Aorta (tissue), 5 donors: ENCODE measurements around the gene MAML3. TPM values are rescaled to one million over a fixed set of nuclear protein-coding genes. Genes with fewer than 3 reads are reported as not detected.

Experiments
- ATAC-seq: fragments of 200-7000 bp; cut with Tn5 transposase; one replicate; pipeline ENCODE4 v1.9.1; 2022; ENCODE audit warnings: moderate library complexity; ENCODE audit not compliant: low FRiP score
- DNase-seq, 2 donors: peaks; one replicate each; pipeline ENCODE4 v3.0.0-alpha.2; 2020
- H3K27ac ChIP-seq, 2 donors: one replicate each; pipeline ENCODE4 v1.5.1; 2013; ENCODE audit warnings: low read length in 2 of 2, mild to moderate bottlenecking in 2 of 2, moderate library complexity in 2 of 2, control low read depth in 1 of 2, inconsistent platforms in 1 of 2, low read depth in 1 of 2
- H3K27me3 ChIP-seq, 2 donors: one replicate each; pipeline ENCODE4 v1.6.1; 2013; ENCODE audit warnings: control low read depth in 1 of 2, low read length in 1 of 2, mild to moderate bottlenecking in 1 of 2, moderate library complexity in 1 of 2; ENCODE audit not compliant: insufficient read depth in 2 of 2, control insufficient read depth in 1 of 2
- H3K36me3 ChIP-seq, 2 donors: one replicate each; pipeline ENCODE4 v1.6.1; 2013; ENCODE audit warnings: control low read depth in 1 of 2, low read length in 1 of 2, mild to moderate bottlenecking in 1 of 2; ENCODE audit not compliant: insufficient read depth in 2 of 2, control insufficient read depth in 1 of 2
- H3K4me1 ChIP-seq, 2 donors: one replicate each; pipeline ENCODE4 v1.6.1; 2013; ENCODE audit warnings: low read length in 2 of 2, control low read depth in 1 of 2, mild to moderate bottlenecking in 1 of 2, moderate library complexity in 1 of 2; ENCODE audit not compliant: insufficient read depth in 2 of 2, control insufficient read depth in 1 of 2
- H3K4me3 ChIP-seq, 2 donors: one replicate each; pipeline ENCODE4 v1.5.1; 2013; ENCODE audit warnings: low read length in 2 of 2, control low read depth in 1 of 2, mild to moderate bottlenecking in 1 of 2
- H3K9me3 ChIP-seq: one replicate; pipeline ENCODE4 v1.6.1; 2013; ENCODE audit warnings: mild to moderate bottlenecking, low read length; ENCODE audit not compliant: control insufficient read depth
- WGBS, 2 donors: extraction: QIAGEN DNeasy Blood & Tissue Kit; methylation state at CpG; one replicate each; pipeline ENCODE4 v1.1.7; 2013; 5-methylcytosine and 5-hydroxymethylcytosine counted together
- intact Hi-C, 2 donors: fragments of 100-400 bp; cut with DNase I; formaldehyde crosslinking; loops; one replicate each; pipeline versions ENCODE4 v1.14.2 to v1.15.0; 2022
- polyA plus RNA-seq, 2 donors: library from polyadenylated mRNA; stranded (reverse); fragments of 200-250 nt; gene quantifications; one replicate each; pipeline ENCODE4 v1.2.3, GENCODE V29; 2013
- total RNA-seq, 2 donors: library from RNA; stranded (reverse); fragmentation: NEBNext Ultra II Directional; extraction: Animal tissue kit (Norgen Biotek cat#: 25700); gene quantifications; one replicate each; pipeline ENCODE4 v1.2.1, GENCODE V29; 2021
- donor health status: healthy with polysubstance abuse.
- donor health status: Bipolar disorder and iron deficiency.
- donor health status: DM: no; HTN: no; CAD: no.
- donor health status: DM: no; HTN: no; CAD: no.
- donor health status: DM: yes; HTN: yes; CAD: no.

Gene MAML3
- total and polyA plus RNA-seq, 4 donors: 0.79 to 10.5 (median 4.9) TPM

- Histone ChIP-seq H3K27me3 (no peaks in the 10 kb centered on the region), H3K27ac (no peak overlapping the region), H3K36me3 (no peaks in the 10 kb centered on the region), H3K9me3 (no peaks in the 10 kb centered on the region), H3K4me3 (no peak overlapping the region), H3K4me1 (no peaks in the 10 kb centered on the region)
- 95 to 96% methylated on average over 4 of the region's 4 CpGs for WGBS, 2 donors
- ATAC-seq: no peak
- no peak for DNase-seq
- intact Hi-C loops: no loop called here
Observed at GRCh38 chr4:139823345-139823744, 330.6 kb downstream of the MAML3 start.

GRCh38 chr4:139822391-139822790, 331.6 kb downstream of the MAML3 start:
- H3K36me3 ChIP-seq: no peaks in the 10 kb centered on the region
- no peak overlapping the region for H3K4me3 ChIP-seq
- no peak for ATAC-seq
- no peak overlapping the region for H3K27ac ChIP-seq
- H3K4me1 ChIP-seq: no peaks in the 10 kb centered on the region
- WGBS, 2 donors: 93 to 94% methylated on average over 4 of the region's 4 CpGs
- intact Hi-C loops: no loop called here
- DNase-seq: no peak
- no peaks in the 10 kb centered on the region for H3K27me3 ChIP-seq
- no peaks in the 10 kb centered on the region for H3K9me3 ChIP-seq

DNA sequence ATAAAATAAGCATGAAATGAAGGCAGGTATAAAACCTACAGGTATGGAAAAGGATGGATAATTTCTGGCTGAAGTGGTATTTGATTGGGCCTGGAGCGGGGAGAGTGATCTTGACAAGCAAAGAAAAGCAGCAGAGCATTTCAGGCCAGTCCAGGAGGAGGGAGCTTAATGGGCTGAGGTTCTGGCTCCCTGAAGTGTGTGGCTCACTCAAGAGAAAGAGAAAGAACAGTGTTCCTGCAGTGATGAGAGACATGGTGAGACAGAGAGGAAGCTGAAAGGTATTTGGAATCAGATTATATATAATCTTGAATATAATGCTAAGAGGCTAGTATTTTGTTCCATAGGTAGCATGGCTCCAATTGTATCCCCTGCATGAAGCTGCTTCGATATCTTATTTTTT, 334.9 kb downstream of the MAML3 start:
- H3K4me1 ChIP-seq: peaks cover 2 to 4% of the 10 kb centered on the region in 2 donors
- WGBS, 2 donors: 96 to 100% methylated on average over 2 of the region's 2 CpGs

GRCh38 chr4:139817657-139818452, 336.1 kb downstream of the MAML3 start:
- Histone ChIP-seq H3K27ac (no peak overlapping the region), H3K27me3 (no peaks in the 10 kb centered on the region), H3K36me3 (no peaks in the 10 kb centered on the region), H3K9me3 (no peaks in the 10 kb centered on the region), H3K4me1 (peaks cover 4 to 5% of the 10 kb centered on the region in 2 donors), H3K4me3 (no peak overlapping the region)
- peak in 1 of 2 donors; percentile 53 for DNase-seq
- ATAC-seq: peak; percentile 54
- intact Hi-C loops: loop anchor here (5.0 to 10.0 kb wide), 2 partner anchors 56 to 437 kb away; no protein-coding TSS in a partner anchor
- 85 to 92% methylated on average over 6 of the region's 6 CpGs for WGBS, 2 donors

More for the DNA sequence above, 334.9 kb downstream of the MAML3 start:
- no peak overlapping the region for H3K27ac ChIP-seq
- no peaks in the 10 kb centered on the region for H3K27me3 ChIP-seq
- intact Hi-C loops: loop anchor here (5.0 to 10.0 kb wide), 2 partner anchors 57 to 436 kb away; no protein-coding TSS in a partner anchor
- H3K9me3 ChIP-seq: no peaks in the 10 kb centered on the region
- no peaks in the 10 kb centered on the region for H3K36me3 ChIP-seq
- DNase-seq: no peak
- no peak for ATAC-seq
- no peak overlapping the region for H3K4me3 ChIP-seq

DNA sequence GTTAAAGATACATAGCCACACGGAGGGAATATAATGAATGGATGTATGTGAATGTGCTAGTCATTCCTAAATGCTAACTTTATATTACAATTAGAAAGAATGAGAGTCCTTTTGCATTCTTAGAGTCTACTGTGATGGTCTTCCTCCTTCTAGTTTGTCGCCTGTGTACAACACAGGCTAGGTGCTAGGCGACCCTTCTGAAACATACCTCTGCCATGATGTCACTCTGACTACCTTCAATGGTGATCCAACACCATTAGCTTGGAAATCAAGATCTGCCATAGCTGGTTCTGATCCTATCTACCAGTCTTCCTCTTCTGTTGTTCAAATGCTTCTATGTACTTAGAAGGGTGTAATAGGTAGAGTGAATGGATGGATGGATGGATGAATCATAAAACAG, 337.1 kb downstream of the MAML3 start:
- no peak for ATAC-seq
- Histone ChIP-seq H3K9me3 (no peaks in the 10 kb centered on the region), H3K4me1 (peaks cover 4 to 8% of the 10 kb centered on the region in 2 donors), H3K27me3 (no peaks in the 10 kb centered on the region), H3K36me3 (no peaks in the 10 kb centered on the region), H3K27ac (no peak overlapping the region), H3K4me3 (no peak overlapping the region)
- WGBS, 2 donors: 97 to 99% methylated on average over 3 of the region's 3 CpGs
- DNase-seq: no peak
- intact Hi-C loops: loop anchor here (5.0 to 10.0 kb wide), 2 partner anchors 55 to 438 kb away; no protein-coding TSS in a partner anchor

GRCh38 chr4:139815778-139816601, 338.0 kb downstream of the MAML3 start:
- Histone ChIP-seq H3K4me3 (peak overlapping the region; percentile 34 to 72), H3K4me1 (peaks cover 4 to 8% of the 10 kb centered on the region in 2 donors), H3K9me3 (no peaks in the 10 kb centered on the region), H3K27ac (peak overlapping the region; percentile 30 to 82), H3K27me3 (no peaks in the 10 kb centered on the region), H3K36me3 (no peaks in the 10 kb centered on the region)
- peak; percentile 55 to 79 for DNase-seq
- ATAC-seq: peak; percentile 78
- WGBS, 2 donors: 5 to 8% methylated on average over 24 of the region's 24 CpGs
- intact Hi-C loops: loop anchor here (5.0 to 10.0 kb wide), 2 partner anchors 54 to 439 kb away; no protein-coding TSS in a partner anchor

GRCh38 chr4:139814323-139815015, 339.5 kb downstream of the MAML3 start:
- Histone ChIP-seq H3K9me3 (peaks cover 3% of the 10 kb centered on the region), H3K4me1 (peaks cover 4 to 8% of the 10 kb centered on the region in 2 donors), H3K36me3 (no peaks in the 10 kb centered on the region), H3K27ac (peak overlapping the region in 1 of 2 donors; percentile 26), H3K4me3 (no peak overlapping the region), H3K27me3 (no peaks in the 10 kb centered on the region)
- DNase-seq (no peak), ATAC-seq (no peak)
- 61 to 67% methylated on average over 8 of the region's 8 CpGs for WGBS, 2 donors
- intact Hi-C loops: loop anchor here (5.0 to 10.0 kb wide), 2 partner anchors 52 to 440 kb away; no protein-coding TSS in a partner anchor

DNA sequence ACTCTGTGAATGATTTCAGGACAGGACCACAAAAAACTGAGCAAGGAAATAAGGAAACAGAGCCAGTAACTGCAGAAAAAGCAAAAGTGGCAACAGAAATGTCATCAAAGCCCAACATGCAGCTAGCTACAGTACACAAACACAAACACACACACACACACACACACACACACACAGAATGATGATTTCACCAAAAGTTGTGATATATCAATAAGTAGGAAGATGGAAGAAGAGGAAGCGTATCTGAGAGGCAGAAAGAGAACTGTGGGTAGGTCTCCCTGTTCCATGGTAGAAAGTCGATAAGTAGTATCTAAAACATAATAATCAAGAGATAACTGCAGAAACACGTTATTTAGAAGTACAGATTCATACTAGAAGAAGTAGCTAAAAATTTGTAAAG, 340.1 kb downstream of the MAML3 start:
- ATAC-seq (no peak), DNase-seq (no peak)
- no peak overlapping the region for H3K4me3 ChIP-seq
- no peaks in the 10 kb centered on the region for H3K27me3 ChIP-seq
- intact Hi-C loops: loop anchor here in 1 of 2 donors (10.0 kb wide), 1 partner anchor 441 kb away; no protein-coding TSS in a partner anchor
- whole genome bisulfite sequencing, 2 donors: 83 to 86% methylated on average over 3 of the region's 3 CpGs
- H3K9me3 ChIP-seq: peaks cover 3% of the 10 kb centered on the region
- peaks cover 4 to 8% of the 10 kb centered on the region in 2 donors for H3K4me1 ChIP-seq
- no peak overlapping the region for H3K27ac ChIP-seq
- no peaks in the 10 kb centered on the region for H3K36me3 ChIP-seq
